B cell (primary cell): ENCODE measurements around the gene FRMD3. TPM values are rescaled to one million over a fixed set of nuclear protein-coding genes. Genes with fewer than 3 reads are reported as not detected.

ENCODE experiments used
- ATAC-seq: fragments of 200-7000 bp; cut with Tn5 transposase; one replicate; pipeline ENCODE4 v1.10.0; 2021; ENCODE audit warnings: low read depth, mild to moderate bottlenecking, moderate number of reproducible peaks, moderate library complexity
- CTCF ChIA-PET: fragments of 350-600 bp; sonication (Branson Sonifier 250); formaldehyde crosslinking; loops from one replicate; lab custom pipeline; 2021; ENCODE audit warnings: antibody characterized with exemption, inconsistent platforms; lab: Charles Lee
- POLR2A ChIA-PET: fragments of 350-600 bp; sonication (Branson Sonifier 250); formaldehyde crosslinking; loops from one replicate; lab custom pipeline; 2021; ENCODE audit warnings: antibody characterized with exemption; lab: Charles Lee
- DNase-seq: peaks from one replicate; pipeline ENCODE4 v3.0.0; 2013
- H2AFZ ChIP-seq: 2 replicates; pipeline ENCODE4 v1.6.1; 2012; ENCODE audit warnings: mild to moderate bottlenecking, low read depth, low read length; ENCODE audit not compliant: insufficient read depth, poor library complexity, severe bottlenecking
- H3K27ac ChIP-seq, 2 donors: 1 replicate in 1 of 2; 2 replicates in 1 of 2; pipeline ENCODE4 v1.5.1; 2012 to 2013; ENCODE audit warnings: low read length in 2 of 2, mild to moderate bottlenecking in 2 of 2, moderate library complexity in 1 of 2
- H3K27me3 ChIP-seq, 4 experiments: fragments of 200-600 bp in 1 of 4; sonication (generic) in 1 of 4; replicated peaks in 1 of 4; 1 replicate in 2 of 4; 2 replicates in 2 of 4; pipeline versions ENCODE4 v1.6.1 to v1.7.0; 2013 to 2016; ENCODE audit warnings: low read length in 3 of 4, mild to moderate bottlenecking in 2 of 4, mixed read lengths in 1 of 4, moderate library complexity in 1 of 4; ENCODE audit not compliant: insufficient read depth in 4 of 4, control insufficient read depth in 3 of 4; ENCODE audit errors: control extremely low read depth in 1 of 4
- H3K36me3 ChIP-seq, 2 experiments: replicated peaks in 1 of 2; 1 replicate in 1 of 2; 2 replicates in 1 of 2; pipeline versions ENCODE4 v1.6.1 to v1.7.1; 2013; ENCODE audit warnings: low read length in 1 of 2; ENCODE audit not compliant: insufficient read depth in 2 of 2, control insufficient read depth in 1 of 2; ENCODE audit errors: control extremely low read depth in 1 of 2, extremely low read depth in 1 of 2
- H3K4me1 ChIP-seq, 2 donors: fragments of 200-600 bp in 1 of 2; sonication (generic) in 1 of 2; 1 replicate in 1 of 2; 2 replicates in 1 of 2; pipeline versions ENCODE4 v1.5.1 to v1.6.1; 2013 to 2017; ENCODE audit warnings: low read length in 2 of 2; ENCODE audit not compliant: control insufficient read depth in 2 of 2, insufficient read depth in 2 of 2
- H3K4me2 ChIP-seq: replicated peaks from 2 replicates; pipeline ENCODE3; 2012; ENCODE audit warnings: mild to moderate bottlenecking, low read depth, low read length; ENCODE audit not compliant: poor library complexity, severe bottlenecking
- H3K4me3 ChIP-seq, 5 experiments: fragments of 200-600 bp in 1 of 5; sonication (generic) in 1 of 5; 1 replicate in 3 of 5; 2 replicates in 2 of 5; pipeline versions ENCODE4 v1.5.1 to v1.7.0; 2011 to 2016; ENCODE audit warnings: low read length in 4 of 5, mild to moderate bottlenecking in 4 of 5, low read depth in 2 of 5, control low read depth in 1 of 5, moderate library complexity in 1 of 5; ENCODE audit not compliant: insufficient read depth in 1 of 5; ENCODE audit errors: control extremely low read depth in 1 of 5, extremely low read depth in 1 of 5
- H3K79me2 ChIP-seq: fragments of 200-600 bp; sonication (generic); one replicate; pipeline ENCODE4 v1.6.0; 2016; ENCODE audit warnings: low read length; ENCODE audit not compliant: control insufficient read depth, insufficient read depth
- H3K9ac ChIP-seq: fragments of 200-600 bp; sonication (generic); 2 replicates; pipeline ENCODE4 v1.6.1; 2017; ENCODE audit warnings: mild to moderate bottlenecking, low read length, moderate library complexity
- H3K9me3 ChIP-seq, 3 donors: one replicate each; pipeline versions ENCODE4 v1.6.1 to v1.7.1; 2013; ENCODE audit warnings: low read length in 2 of 3; ENCODE audit not compliant: control insufficient read depth in 2 of 3, insufficient read depth in 1 of 3; ENCODE audit errors: control extremely low read depth in 1 of 3
- H4K20me1 ChIP-seq: 2 replicates; pipeline ENCODE4 v1.6.0; 2012; ENCODE audit warnings: mild to moderate bottlenecking, low read length; ENCODE audit not compliant: insufficient read depth, control insufficient read depth, poor library complexity, severe bottlenecking
- H3K27ac Mint-ChIP-seq: one replicate; pipeline ENCODE4 v1.8.0; 2021; ENCODE audit warnings: mixed read lengths
- H3K27me3 Mint-ChIP-seq: one replicate; pipeline ENCODE4 v1.8.0; 2021; ENCODE audit warnings: mixed read lengths
- H3K4me1 Mint-ChIP-seq: one replicate; pipeline ENCODE4 v1.8.0; 2021; ENCODE audit warnings: mixed read lengths
- H3K4me3 Mint-ChIP-seq: one replicate; pipeline ENCODE4 v1.8.0; 2021; ENCODE audit warnings: mixed read lengths
- H3K9me3 Mint-ChIP-seq: one replicate; pipeline ENCODE4 v1.8.0; 2022; ENCODE audit warnings: mixed read lengths; ENCODE audit not compliant: insufficient read depth
- EZH2 ChIP-seq: IDR thresholded peaks from 2 replicates; pipeline ENCODE4 v1.6.1; 2012; ENCODE audit warnings: borderline replicate concordance, low read depth, mild to moderate bottlenecking, moderate library complexity, low read length; ENCODE audit not compliant: insufficient read depth, poor library complexity, severe bottlenecking
- WGBS: methylation state at CpG from one replicate; pipeline ENCODE4 v1.1.5; 2013; ENCODE audit warnings: missing lambda C conversion rate; ENCODE audit not compliant: insufficient coverage; 5-methylcytosine and 5-hydroxymethylcytosine counted together
- intact Hi-C: fragments of 100-400 bp; cut with micrococcal nuclease; formaldehyde crosslinking; loops from one replicate; pipeline ENCODE4 v1.10.0; 2022
- polyA plus RNA-seq: library from polyadenylated mRNA; depleted of rRNA; stranded (reverse); fragments of >200 nt; gene quantifications from 2 replicates; pipeline ENCODE4 v1.2.3, GENCODE V29; 2012
- total RNA-seq, 2 donors: library from RNA; stranded (reverse); fragments of 120-200 nt in 1 of 2; gene quantifications; 1 replicate in 1 of 2; 2 replicates in 1 of 2; pipeline versions ENCODE4 v1.2.3 to v1.2.4, GENCODE V29; 2013 to 2022
- TF ChIP-seq, protein P1 (sequence below): fragments of 200-600 bp; IDR thresholded peaks from one replicate; pipeline ENCODE4 v1.8.0; 2022; ENCODE audit warnings: antibody characterized with exemption, mild to moderate bottlenecking

Gene FRMD3
- total and polyA plus RNA-seq, 2 donors (not counting 1 experiment from before 2014, with no cell fraction given), result 0.37 to 0.49 TPM

DNA sequence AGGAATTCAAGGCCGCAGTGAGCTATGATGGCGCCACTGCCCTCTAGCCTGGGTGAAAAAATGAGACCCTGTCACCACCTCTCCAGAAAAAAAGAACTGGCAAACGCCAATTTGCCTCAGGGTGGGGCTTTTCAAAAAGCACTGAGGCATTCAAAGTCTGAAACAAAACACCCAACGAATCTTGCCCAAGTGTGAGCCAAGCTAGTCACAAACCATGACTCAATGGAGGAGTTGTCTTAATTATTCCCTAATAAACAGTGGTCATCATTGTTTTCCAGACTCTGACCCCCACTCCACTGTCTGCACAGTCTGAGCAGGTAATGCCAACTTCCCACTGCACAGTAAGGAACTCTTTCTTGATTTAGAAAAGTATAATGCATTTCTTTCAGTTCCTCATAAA, 16.8 kb downstream of the FRMD3 start:
- no peaks in the 10 kb centered on the region for H3K27me3 Mint-ChIP-seq
- H3K4me1 Mint-ChIP-seq, result peaks cover 22% of the 10 kb centered on the region
- H3K4me3 ChIP-seq, result no peak overlapping the region
- ChIA-PET POLR2A (no interaction called here), CTCF (no interaction called here)
- peaks cover 9 to 11% of the 10 kb centered on the region in 2 donors for H3K4me1 ChIP-seq
- no peaks in the 10 kb centered on the region for H3K36me3 ChIP-seq
- intact Hi-C loops, result no loop called here
- H3K9ac ChIP-seq, result no peak overlapping the region
- ATAC-seq (no peak), DNase-seq (no peak)
- H3K4me2 ChIP-seq, result peak overlapping the region; percentile 9
- 83% methylated on average over 3 of the region's 4 CpGs for WGBS
- H3K9me3 ChIP-seq, result no peaks in the 10 kb centered on the region
- H4K20me1 ChIP-seq, result no peaks in the 10 kb centered on the region
- no peaks in the 10 kb centered on the region for H3K79me2 ChIP-seq
- TF ChIP-seq EZH2, result no peak
- TF ChIP-seq, protein P1, sequence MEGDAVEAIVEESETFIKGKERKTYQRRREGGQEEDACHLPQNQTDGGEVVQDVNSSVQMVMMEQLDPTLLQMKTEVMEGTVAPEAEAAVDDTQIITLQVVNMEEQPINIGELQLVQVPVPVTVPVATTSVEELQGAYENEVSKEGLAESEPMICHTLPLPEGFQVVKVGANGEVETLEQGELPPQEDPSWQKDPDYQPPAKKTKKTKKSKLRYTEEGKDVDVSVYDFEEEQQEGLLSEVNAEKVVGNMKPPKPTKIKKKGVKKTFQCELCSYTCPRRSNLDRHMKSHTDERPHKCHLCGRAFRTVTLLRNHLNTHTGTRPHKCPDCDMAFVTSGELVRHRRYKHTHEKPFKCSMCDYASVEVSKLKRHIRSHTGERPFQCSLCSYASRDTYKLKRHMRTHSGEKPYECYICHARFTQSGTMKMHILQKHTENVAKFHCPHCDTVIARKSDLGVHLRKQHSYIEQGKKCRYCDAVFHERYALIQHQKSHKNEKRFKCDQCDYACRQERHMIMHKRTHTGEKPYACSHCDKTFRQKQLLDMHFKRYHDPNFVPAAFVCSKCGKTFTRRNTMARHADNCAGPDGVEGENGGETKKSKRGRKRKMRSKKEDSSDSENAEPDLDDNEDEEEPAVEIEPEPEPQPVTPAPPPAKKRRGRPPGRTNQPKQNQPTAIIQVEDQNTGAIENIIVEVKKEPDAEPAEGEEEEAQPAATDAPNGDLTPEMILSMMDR, result no peak
- no peak overlapping the region for H3K27ac Mint-ChIP-seq
- H3K4me3 Mint-ChIP-seq, result no peak overlapping the region
- H3K27ac ChIP-seq, result no peak overlapping the region
- no peak overlapping the region for H2AFZ ChIP-seq
- H3K27me3 ChIP-seq, result no peaks in the 10 kb centered on the region
- H3K9me3 Mint-ChIP-seq, result no peaks in the 10 kb centered on the region

GRCh38 chr9:83521011-83521410, 17.2 kb downstream of the FRMD3 start:
- Histone ChIP-seq H3K4me2 (peak overlapping the region; percentile 9), H2AFZ (no peak overlapping the region), H3K27ac (no peak overlapping the region), H3K79me2 (no peaks in the 10 kb centered on the region), H3K9me3 (no peaks in the 10 kb centered on the region), H3K4me1 (peaks cover 9 to 11% of the 10 kb centered on the region in 2 donors), H3K36me3 (no peaks in the 10 kb centered on the region), H3K4me3 (no peak overlapping the region), H3K27me3 (no peaks in the 10 kb centered on the region), H3K9ac (no peak overlapping the region), H4K20me1 (no peaks in the 10 kb centered on the region)
- H3K27me3 Mint-ChIP-seq, result no peaks in the 10 kb centered on the region
- ATAC-seq (no peak), DNase-seq (no peak)
- POLR2A ChIA-PET, result no interaction called here
- H3K27ac Mint-ChIP-seq, result no peak overlapping the region
- CTCF ChIA-PET, result no interaction called here
- TF ChIP-seq EZH2, result no peak
- TF ChIP-seq, protein P1, result no peak
- H3K4me3 Mint-ChIP-seq, result no peak overlapping the region
- intact Hi-C loops, result no loop called here
- no peaks in the 10 kb centered on the region for H3K9me3 Mint-ChIP-seq
- H3K4me1 Mint-ChIP-seq, result peaks cover 22% of the 10 kb centered on the region
- WGBS, result 100% methylated on average over 1 of the region's 1 CpG
